ENCODE results near the gene FASN.
"Not testable (repeated sequence)": the region's sequence is repeated elsewhere in the genome, so short reads cannot be mapped to it uniquely, and the experiment has no call there.

Gene FASN

GRCh38 chr17:82039695-82040299 is 58.2 kb downstream of the FASN start:
- no peak for TF ChIP-seq EZH2phosphoT487 (IDR thresholded peaks at IDR 0.05; ENCODE audit: low read depth)
- TF ChIP-seq, protein P1, sequence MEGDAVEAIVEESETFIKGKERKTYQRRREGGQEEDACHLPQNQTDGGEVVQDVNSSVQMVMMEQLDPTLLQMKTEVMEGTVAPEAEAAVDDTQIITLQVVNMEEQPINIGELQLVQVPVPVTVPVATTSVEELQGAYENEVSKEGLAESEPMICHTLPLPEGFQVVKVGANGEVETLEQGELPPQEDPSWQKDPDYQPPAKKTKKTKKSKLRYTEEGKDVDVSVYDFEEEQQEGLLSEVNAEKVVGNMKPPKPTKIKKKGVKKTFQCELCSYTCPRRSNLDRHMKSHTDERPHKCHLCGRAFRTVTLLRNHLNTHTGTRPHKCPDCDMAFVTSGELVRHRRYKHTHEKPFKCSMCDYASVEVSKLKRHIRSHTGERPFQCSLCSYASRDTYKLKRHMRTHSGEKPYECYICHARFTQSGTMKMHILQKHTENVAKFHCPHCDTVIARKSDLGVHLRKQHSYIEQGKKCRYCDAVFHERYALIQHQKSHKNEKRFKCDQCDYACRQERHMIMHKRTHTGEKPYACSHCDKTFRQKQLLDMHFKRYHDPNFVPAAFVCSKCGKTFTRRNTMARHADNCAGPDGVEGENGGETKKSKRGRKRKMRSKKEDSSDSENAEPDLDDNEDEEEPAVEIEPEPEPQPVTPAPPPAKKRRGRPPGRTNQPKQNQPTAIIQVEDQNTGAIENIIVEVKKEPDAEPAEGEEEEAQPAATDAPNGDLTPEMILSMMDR (IDR thresholded peaks at IDR 0.05; ENCODE audit: low read depth, low read length): no peak
- no peak overlapping the region for H2AFZ ChIP-seq (ENCODE audit: low read depth, low read length)
- no peaks in the 10 kb centered on the region for H3K27me3 ChIP-seq (ENCODE audit: low read depth, low read length)
- H3K4me2 ChIP-seq (ENCODE audit: low read length): no peak overlapping the region
- no peak overlapping the region for H3K27ac ChIP-seq (ENCODE audit: low read length)
- peaks cover 7% of the 10 kb centered on the region for H3K36me3 ChIP-seq (replicated peaks; ENCODE audit: low read depth, low read length)
- no peaks in the 10 kb centered on the region for H3K9me3 ChIP-seq (ENCODE audit: insufficient read depth, low read length)
- H3K4me1 ChIP-seq (ENCODE audit: low read length): peaks cover 19% of the 10 kb centered on the region
- no peak overlapping the region for H3K4me3 ChIP-seq (ENCODE audit: low read length)
- H3K9ac ChIP-seq (ENCODE audit: low read length): no peak overlapping the region
- peaks cover 5% of the 10 kb centered on the region; the same call in 1 of the 2 replicates for H4K20me1 ChIP-seq (ENCODE audit: insufficient read depth, low read length)
- H3K79me2 ChIP-seq (ENCODE audit: low read length): peaks cover 7% of the 10 kb centered on the region

- H3K4me2 ChIP-seq (ENCODE audit: low read length); H3K9me3 ChIP-seq (ENCODE audit: insufficient read depth, low read length); H3K9ac ChIP-seq (ENCODE audit: low read length); H3K36me3 ChIP-seq (replicated peaks; ENCODE audit: low read depth, low read length); H3K27ac ChIP-seq (ENCODE audit: low read length); H3K79me2 ChIP-seq (ENCODE audit: low read length); H2AFZ ChIP-seq (ENCODE audit: low read depth, low read length); H3K4me3 ChIP-seq (ENCODE audit: low read length); H3K27me3 ChIP-seq (ENCODE audit: low read depth, low read length); H4K20me1 ChIP-seq (ENCODE audit: insufficient read depth, low read length): not testable (repeated sequence)
- H3K4me1 ChIP-seq (ENCODE audit: low read length): peaks cover 19% of the 10 kb centered on the region
Observed at GRCh38 chr17:82038796-82039409, 59.1 kb downstream of the FASN start.

- Histone ChIP-seq H3K4me1 (ENCODE audit: low read length) (peaks cover 19% of the 10 kb centered on the region), H4K20me1 (ENCODE audit: insufficient read depth, low read length) (peaks cover 5% of the 10 kb centered on the region; the same call in 1 of the 2 replicates), H3K79me2 (ENCODE audit: low read length) (peaks cover 7% of the 10 kb centered on the region), H3K9me3 (ENCODE audit: insufficient read depth, low read length) (no peaks in the 10 kb centered on the region), H3K27me3 (ENCODE audit: low read depth, low read length) (no peaks in the 10 kb centered on the region), H3K27ac (ENCODE audit: low read length) (no peak overlapping the region), H3K4me2 (ENCODE audit: low read length) (peak overlapping the region; percentile 99), H3K36me3 (replicated peaks; ENCODE audit: low read depth, low read length) (peaks cover 7% of the 10 kb centered on the region), H2AFZ (ENCODE audit: low read depth, low read length) (peak overlapping the region; percentile 93), H3K9ac (ENCODE audit: low read length) (peak overlapping the region; percentile 26; the same call in 1 of the 2 replicates), H3K4me3 (ENCODE audit: low read length) (peak overlapping the region; percentile 98)
- no peak for TF ChIP-seq EZH2phosphoT487 (IDR thresholded peaks at IDR 0.05; ENCODE audit: low read depth)
- TF ChIP-seq, protein P1 (IDR thresholded peaks at IDR 0.05; ENCODE audit: low read depth, low read length): no peak
Observed at GRCh38 chr17:82037889-82038195, 60.2 kb downstream of the FASN start.

- H3K4me1 ChIP-seq (ENCODE audit: low read length): peaks cover 19% of the 10 kb centered on the region
- H3K9ac ChIP-seq (ENCODE audit: low read length): peak within 1 kb of the TSS; percentile 72
- no peaks in the 10 kb centered on the region for H3K27me3 ChIP-seq (ENCODE audit: low read depth, low read length)
- TF ChIP-seq EZH2phosphoT487 (IDR thresholded peaks at IDR 0.05; ENCODE audit: low read depth): no peak
- TF ChIP-seq, protein P1 (IDR thresholded peaks at IDR 0.05; ENCODE audit: low read depth, low read length): peak; percentile 69
- H3K4me3 ChIP-seq (ENCODE audit: low read length): peak within 1 kb of the TSS; percentile 98
- peak within 1 kb of the TSS; percentile 86 for H3K27ac ChIP-seq (ENCODE audit: low read length)
- no peaks in the 10 kb centered on the region for H3K9me3 ChIP-seq (ENCODE audit: insufficient read depth, low read length)
- peaks cover 7% of the 10 kb centered on the region for H3K36me3 ChIP-seq (replicated peaks; ENCODE audit: low read depth, low read length)
- peaks cover 5% of the 10 kb centered on the region; the same call in 1 of the 2 replicates for H4K20me1 ChIP-seq (ENCODE audit: insufficient read depth, low read length)
- H3K4me2 ChIP-seq (ENCODE audit: low read length): peak within 1 kb of the TSS; percentile 99
- H2AFZ ChIP-seq (ENCODE audit: low read depth, low read length): peak within 1 kb of the TSS; percentile 93
- H3K79me2 ChIP-seq (ENCODE audit: low read length): peaks cover 7% of the 10 kb centered on the region
Observed at GRCh38 chr17:82037092-82037888, 60.7 kb downstream of the FASN start, which contains the start of gene DCXR. TSS of gene DCXR (minus strand) at chr17:82037697. CDS start at chr17:82037682, 15 bp downstream.
